ENCODE data around the gene SAE1.

- TF ChIP-seq SIN3A (IDR thresholded peaks at IDR 0.05; ENCODE audit: borderline replicate concordance, insufficient read depth, low read depth, low read length) (no peak), CTCF (IDR thresholded peaks at IDR 0.05) (no peak), POLR2AphosphoS5 (IDR thresholded peaks at IDR 0.05; ENCODE audit: low read depth, low read length) (no peak), TCF7L2 (IDR thresholded peaks at IDR 0.05; ENCODE audit: low read depth, low read length) (no peak), REST (IDR thresholded peaks at IDR 0.05; ENCODE audit: insufficient read depth in 1 of 2, low read depth in 2 of 2, low read length in 1 of 2) (no peak)
Observed at GRCh38 chr19:47258434-47258833, 127.8 kb downstream of the SAE1 start.

Data from Panc1 (cell line).